CMK (cell line): ENCODE measurements around the gene KIFC1.

Experiments used
- DNase-seq: peaks from one replicate; pipeline ENCODE4 v3.0.0-alpha.2; 2010; ENCODE audit warnings: low read depth

The KIFC1 gene

GRCh38 chr6:33443025-33443424, 51.4 kb downstream of the KIFC1 start:
- no peak for DNase-seq

- DNase-seq = no peak
Observed at GRCh38 chr6:33443619-33444504, 52.2 kb downstream of the KIFC1 start.

DNA sequence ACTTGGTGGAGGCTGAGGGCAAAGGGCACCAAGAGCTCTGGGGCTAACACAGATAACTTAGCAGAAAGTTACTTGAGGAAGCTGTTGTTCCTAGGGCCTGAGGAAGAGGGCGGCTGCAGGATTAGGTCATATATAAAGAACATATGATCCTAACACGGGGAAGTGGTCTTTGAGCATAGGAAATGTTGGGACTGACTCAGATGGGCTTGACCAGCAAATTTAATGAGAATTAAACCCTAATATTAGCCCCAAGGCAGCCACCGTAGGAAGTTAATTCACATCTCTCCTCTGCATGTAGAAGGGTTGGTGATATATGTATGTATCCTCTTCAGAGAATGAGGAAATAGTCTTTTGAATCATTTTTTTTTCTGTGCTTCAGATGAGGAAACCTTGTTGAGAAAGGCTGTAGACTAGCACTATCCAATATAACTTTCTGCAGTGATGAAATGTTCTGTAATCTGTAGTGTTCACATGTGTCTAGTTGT, 53.5 kb downstream of the KIFC1 start:
- DNase-seq = no peak

- no peak for DNase-seq
Observed at GRCh38 chr6:33446356-33446755, 54.7 kb downstream of the KIFC1 start.

- no peak for DNase-seq
Observed at GRCh38 chr6:33450434-33450833, 58.8 kb downstream of the KIFC1 start.

DNA sequence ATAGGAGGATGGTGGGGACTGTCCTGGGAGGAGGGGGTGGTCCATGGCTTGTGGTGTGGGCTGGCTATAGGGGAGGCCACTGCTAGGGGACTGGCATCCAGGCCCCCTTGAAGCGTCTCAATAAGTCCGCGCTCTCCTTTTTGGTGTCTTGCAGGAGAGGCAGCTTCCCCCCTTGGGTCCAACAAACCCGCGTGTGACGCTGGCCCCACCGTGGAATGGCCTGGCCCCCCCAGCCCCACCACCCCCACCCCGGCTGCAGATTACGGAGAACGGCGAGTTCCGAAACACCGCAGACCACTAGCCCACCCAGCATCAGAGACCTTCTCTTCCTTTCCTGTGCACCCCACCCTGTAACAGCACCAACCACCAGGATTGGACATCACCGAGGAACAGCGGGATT, 60.0 kb downstream of the KIFC1 start:
- DNase-seq = no peak

DNA sequence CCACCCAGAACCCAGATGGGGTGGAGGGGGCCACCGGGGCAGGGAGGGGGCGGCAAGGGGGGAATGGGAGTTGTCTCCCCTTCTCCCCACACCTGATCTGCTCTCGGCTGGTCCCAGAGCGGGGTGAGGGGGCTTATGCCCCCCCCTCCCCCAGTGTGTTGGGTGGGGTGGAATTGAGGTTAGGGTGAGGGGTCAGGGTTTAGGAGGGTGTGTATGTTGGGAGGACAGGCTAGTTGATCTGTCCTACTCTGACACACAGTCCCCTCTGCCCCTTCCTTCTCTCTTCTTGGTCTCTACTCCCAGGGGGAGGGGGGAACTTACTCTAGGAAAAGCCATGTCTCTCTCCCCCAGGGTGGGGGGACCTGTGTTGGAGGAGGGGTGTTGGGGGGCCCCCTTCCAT, 60.9 kb downstream of the KIFC1 start:
- no peak for DNase-seq

GRCh38 chr6:33453393-33454008, 61.9 kb downstream of the KIFC1 start:
- DNase-seq = no peak

DNA sequence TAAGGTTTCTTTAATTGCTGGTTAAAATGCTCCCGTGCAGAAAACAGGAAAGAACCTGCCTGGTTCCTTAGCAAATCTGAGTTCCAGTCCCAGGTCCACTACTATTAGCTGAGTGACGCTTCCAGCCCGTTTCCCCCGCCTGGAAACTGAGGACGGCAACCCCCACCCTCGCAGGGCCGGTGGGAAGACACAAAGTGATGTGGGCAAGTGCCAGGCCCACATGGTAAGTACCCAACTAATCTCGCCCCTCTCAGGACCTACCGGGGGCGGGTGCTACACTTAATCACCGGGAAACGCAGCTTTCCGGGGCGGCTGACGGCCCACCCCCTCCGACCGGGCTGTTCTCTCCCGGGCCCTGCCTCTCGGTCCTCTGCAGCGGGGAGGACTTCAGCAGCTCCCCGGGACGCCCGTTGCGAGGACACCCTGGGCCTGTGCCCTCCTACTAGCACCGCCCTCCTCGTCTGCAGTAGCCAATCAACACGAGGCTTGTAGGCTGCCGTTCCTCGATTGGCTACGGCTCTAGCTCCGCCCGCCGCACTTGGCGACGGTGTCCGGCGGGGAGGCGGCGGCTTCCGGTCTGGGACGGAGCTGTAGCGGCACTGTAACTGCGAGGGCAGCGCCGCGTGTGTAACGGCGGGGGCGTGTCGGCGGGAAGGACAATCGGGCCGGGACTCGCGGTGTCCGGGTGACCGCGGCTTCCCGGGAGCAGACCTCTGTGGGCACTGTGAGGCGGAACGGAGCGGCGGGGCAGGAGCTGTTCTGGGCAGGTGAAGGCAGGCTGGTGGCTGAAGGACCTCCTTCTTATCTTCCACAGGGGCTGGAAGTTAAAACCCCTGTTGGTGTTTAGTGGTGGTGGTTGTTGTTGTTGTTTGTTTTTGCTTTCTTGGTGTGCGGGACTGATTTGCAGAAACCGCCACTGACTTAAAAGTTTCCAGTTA, 62.7 kb downstream of the KIFC1 start, which contains the start of gene ZBTB9:
Gene ZBTB9 (plus strand): TSS at position 568 of the 938 bp plus-strand sequence. CDS start 525 bp downstream, outside the sequence.
- peak; percentile 88 for DNase-seq

GRCh38 chr6:33455051-33455450, 63.4 kb downstream of the KIFC1 start:
- no peak for DNase-seq

- no peak for DNase-seq
Observed at GRCh38 chr6:33456156-33456555, 64.5 kb downstream of the KIFC1 start.

- DNase-seq = no peak
Observed at GRCh38 chr6:33458676-33459075, 67.1 kb downstream of the KIFC1 start.

GRCh38 chr6:33459226-33459625, 67.6 kb downstream of the KIFC1 start:
- no peak for DNase-seq
